H1 (cell line): Measurements from ENCODE around the gene PPP1R14C. TPM values are rescaled to one million over a fixed set of nuclear protein-coding genes. Genes with fewer than 3 reads are reported as not detected.

Experiments used
- CTCF ChIA-PET: fragments of 300-600 bp; sonication (Branson Sonifier 250); formaldehyde crosslinking; loops from one replicate; lab custom pipeline; 2021; ENCODE audit not compliant: partially characterized antibody; lab: Charles Lee
- POLR2A ChIA-PET: fragments of 300-600 bp; sonication (Branson Sonifier 250); formaldehyde crosslinking; loops from one replicate; lab custom pipeline; 2021; ENCODE audit warnings: inconsistent platforms; ENCODE audit not compliant: partially characterized antibody; lab: Charles Lee
- DNase-seq, 2 experiments: peaks; one replicate each; pipeline versions ENCODE4 v3.0.0 to v3.0.0-alpha.2; 2010 to 2022; ENCODE audit warnings: low spot score in 2 of 2, low read depth in 1 of 2, mixed read lengths in 1 of 2
- FAIRE-seq: peaks from 2 replicates; lab custom pipeline; 2011; peaks lifted over from hg19 to GRCh38; lab: Jason Lieb, UNC
- H2AFZ ChIP-seq: 2 replicates; pipeline ENCODE4 v1.8.1; 2012; ENCODE audit warnings: low read length, inconsistent platforms
- H2AK5ac ChIP-seq: 2 replicates; pipeline ENCODE4 v1.6.1; 2013; ENCODE audit warnings: low read depth, low read length
- H2BK120ac ChIP-seq: replicated peaks from 2 replicates; pipeline ENCODE3; 2013; ENCODE audit warnings: low read depth, low read length, inconsistent platforms
- H2BK12ac ChIP-seq: 2 replicates; pipeline ENCODE4 v1.6.1; 2013; ENCODE audit warnings: low read depth, low read length
- H2BK15ac ChIP-seq: 2 replicates; pipeline ENCODE4 v1.6.1; 2013; ENCODE audit warnings: low read length
- H2BK20ac ChIP-seq: 2 replicates; pipeline ENCODE4 v1.6.1; 2013; ENCODE audit warnings: low read length
- H2BK5ac ChIP-seq: 2 replicates; pipeline ENCODE4 v1.6.1; 2013; ENCODE audit warnings: low read depth, low read length
- H3K14ac ChIP-seq: 2 replicates; pipeline ENCODE4 v1.6.1; 2013; ENCODE audit warnings: inconsistent platforms; ENCODE audit not compliant: insufficient read length
- H3K18ac ChIP-seq: 2 replicates; pipeline ENCODE4 v1.6.1; 2013; ENCODE audit warnings: low read length; ENCODE audit errors: extremely low read depth
- H3K23ac ChIP-seq: 2 replicates; pipeline ENCODE4 v1.6.1; 2013; ENCODE audit warnings: inconsistent platforms; ENCODE audit not compliant: insufficient read length
- H3K23me2 ChIP-seq: 2 replicates; pipeline ENCODE4 v1.6.1; 2013; ENCODE audit warnings: low read depth, low read length
- H3K27ac ChIP-seq: 2 replicates; pipeline ENCODE4 v1.6.1; 2011; ENCODE audit warnings: low read depth, low read length, inconsistent platforms
- H3K27me3 ChIP-seq, 4 experiments: replicated peaks in 1 of 4; 1 replicate in 1 of 4; 2 replicates in 3 of 4; pipeline versions ENCODE4 v1.6.1 to v1.8.1; 2011 to 2013; ENCODE audit warnings: low read length in 3 of 4, mild to moderate bottlenecking in 3 of 4, inconsistent platforms in 2 of 4, mixed read lengths in 2 of 4, moderate library complexity in 1 of 4; ENCODE audit not compliant: control insufficient read depth in 3 of 4, insufficient read depth in 3 of 4; ENCODE audit errors: extremely low read depth in 1 of 4
- H3K36me3 ChIP-seq, 4 experiments: 2 replicates each; pipeline versions ENCODE4 v1.6.1 to v1.8.1; 2011 to 2013; ENCODE audit warnings: mild to moderate bottlenecking in 4 of 4, low read length in 3 of 4, moderate library complexity in 2 of 4, control low read depth in 1 of 4, inconsistent platforms in 1 of 4; ENCODE audit not compliant: insufficient read depth in 4 of 4, control insufficient read depth in 2 of 4
- H3K4ac ChIP-seq: replicated peaks from 2 replicates; pipeline ENCODE3; 2013; ENCODE audit warnings: low read length, low read depth, mixed read lengths, inconsistent platforms; ENCODE audit not compliant: insufficient read length
- H3K4me1 ChIP-seq, 4 experiments: replicated peaks in 1 of 4; 1 replicate in 1 of 4; 2 replicates in 3 of 4; pipeline versions ENCODE4 v1.6.1 to v1.8.1; 2011 to 2013; ENCODE audit warnings: low read length in 3 of 4, inconsistent platforms in 2 of 4, mixed read lengths in 1 of 4; ENCODE audit not compliant: insufficient read depth in 4 of 4, control insufficient read depth in 3 of 4
- H3K4me2 ChIP-seq, 2 experiments: 2 replicates each; pipeline versions ENCODE4 v1.6.1 to v1.8.1; 2011 to 2013; ENCODE audit warnings: low read depth in 2 of 2, low read length in 2 of 2, control low read depth in 1 of 2, inconsistent platforms in 1 of 2, mild to moderate bottlenecking in 1 of 2; ENCODE audit not compliant: insufficient read depth in 1 of 2
- H3K4me3 ChIP-seq, 4 experiments: fragments of 200-600, 300-600 bp in 1 of 4; sonication (generic), shearing (Covaris generic), sonication (Bioruptor Twin) in 1 of 4; 2 replicates each; pipeline versions ENCODE4 v1.5.1 to v1.8.1; 2011 to 2016; ENCODE audit warnings: low read length in 4 of 4, low read depth in 3 of 4, control low read depth in 2 of 4, inconsistent platforms in 2 of 4, mild to moderate bottlenecking in 2 of 4, mixed read lengths in 1 of 4, moderate library complexity in 1 of 4; ENCODE audit not compliant: insufficient read depth in 2 of 4; ENCODE audit errors: extremely low read depth in 1 of 4
- H3K56ac ChIP-seq: replicated peaks from 2 replicates; pipeline ENCODE3; 2013; ENCODE audit warnings: low read depth, mild to moderate bottlenecking, mixed read lengths, low read length, inconsistent platforms; ENCODE audit not compliant: insufficient read length
- H3K79me1 ChIP-seq: 2 replicates; pipeline ENCODE4 v1.6.1; 2013; ENCODE audit warnings: low read depth, low read length, control low read depth
- H3K79me2 ChIP-seq, 2 experiments: 2 replicates each; pipeline versions ENCODE4 v1.6.1 to v1.8.1; 2012 to 2013; ENCODE audit warnings: low read length in 2 of 2, mild to moderate bottlenecking in 2 of 2, inconsistent platforms in 1 of 2; ENCODE audit not compliant: insufficient read depth in 2 of 2, control insufficient read depth in 1 of 2
- H3K9ac ChIP-seq, 4 experiments: replicated peaks in 1 of 4; 1 replicate in 1 of 4; 2 replicates in 3 of 4; pipeline versions ENCODE4 v1.6.1 to v1.8.1; 2011 to 2013; ENCODE audit warnings: low read depth in 3 of 4, low read length in 3 of 4, control low read depth in 2 of 4, mild to moderate bottlenecking in 2 of 4, moderate library complexity in 2 of 4, inconsistent platforms in 1 of 4; ENCODE audit errors: extremely low read depth in 1 of 4
- H3K9me3 ChIP-seq, 2 experiments: 2 replicates each; pipeline versions ENCODE4 v1.6.1 to v1.8.1; 2012 to 2013; ENCODE audit warnings: mild to moderate bottlenecking in 2 of 2, moderate library complexity in 2 of 2, control low read depth in 1 of 2, inconsistent platforms in 1 of 2, low read depth in 1 of 2, low read length in 1 of 2, mixed read lengths in 1 of 2; ENCODE audit not compliant: insufficient read depth in 2 of 2
- H4K20me1 ChIP-seq, 2 experiments: replicated peaks in 1 of 2; 2 replicates each; pipeline versions ENCODE3 to v1.8.1; 2011 to 2013; ENCODE audit warnings: inconsistent platforms in 2 of 2, low read length in 2 of 2, mild to moderate bottlenecking in 1 of 2; ENCODE audit not compliant: insufficient read depth in 2 of 2, control insufficient read depth in 1 of 2
- H4K5ac ChIP-seq: 2 replicates; pipeline ENCODE4 v1.6.1; 2013; ENCODE audit warnings: low read length, low read depth, mixed read lengths, inconsistent platforms; ENCODE audit not compliant: insufficient read length
- H4K8ac ChIP-seq: 2 replicates; pipeline ENCODE4 v1.8.0; 2013; ENCODE audit warnings: mild to moderate bottlenecking, moderate library complexity, low read length, inconsistent platforms; ENCODE audit not compliant: insufficient read depth; ENCODE audit errors: extremely low read depth
- H4K91ac ChIP-seq: replicated peaks from 2 replicates; pipeline ENCODE3; 2013; ENCODE audit warnings: low read length, mixed read lengths, inconsistent platforms; ENCODE audit not compliant: insufficient read length
- CHD2 ChIP-seq: IDR thresholded peaks from 2 replicates; pipeline ENCODE4 v1.6.1; 2012; ENCODE audit warnings: low read length, improper control_type of control experiment
- EGR1 ChIP-seq: IDR thresholded peaks from 2 replicates; pipeline ENCODE4 v1.6.1; 2011; ENCODE audit warnings: low read depth, low read length, borderline replicate concordance
- NANOG ChIP-seq: IDR thresholded peaks from 2 replicates; pipeline ENCODE4 v1.6.1; 2011; ENCODE audit warnings: low read length, low read depth, mild to moderate bottlenecking, inconsistent platforms; ENCODE audit not compliant: insufficient read depth, poor library complexity, severe bottlenecking
- POLR2AphosphoS5 ChIP-seq: IDR thresholded peaks from 2 replicates; pipeline ENCODE4 v1.6.1; 2011; ENCODE audit warnings: low read depth, low read length
- SP1 ChIP-seq: IDR thresholded peaks from 2 replicates; pipeline ENCODE4 v1.6.1; 2011; ENCODE audit warnings: low read depth, low read length
- TAF1 ChIP-seq: IDR thresholded peaks from 2 replicates; pipeline ENCODE4 v1.6.1; 2011; ENCODE audit warnings: mild to moderate bottlenecking, low read depth, low read length
- TEAD4 ChIP-seq: IDR thresholded peaks from 2 replicates; pipeline ENCODE4 v1.6.1; 2012; ENCODE audit warnings: low read depth, low read length, inconsistent platforms, mixed read lengths
- WGBS, 2 experiments: shearing (Covaris generic) in 1 of 2; methylation state at CpG; one replicate each; pipeline versions ENCODE4 v1.1.6 to v1.1.7; 2013 to 2015; ENCODE audit warnings: low lambda C conversion rate in 2 of 2, mixed read lengths in 2 of 2, inconsistent platforms in 1 of 2, low coverage in 1 of 2, missing lambda C conversion rate in 1 of 2; ENCODE audit not compliant: insufficient replicate concordance in 2 of 2, insufficient coverage in 1 of 2, insufficient read length in 1 of 2; ENCODE audit errors: extremely low coverage in 1 of 2, missing lambda C conversion rate in 1 of 2; 5-methylcytosine and 5-hydroxymethylcytosine counted together
- polyA plus RNA-seq, 7 experiments: library from polyadenylated mRNA; depleted of rRNA in 3 of 7; stranded (reverse) in 5 of 7; unstranded in 2 of 7; fragments of >200 nt in 5 of 7; fragments of 200-250 nt in 2 of 7; gene quantifications; 1 replicate in 5 of 7; 2 replicates in 1 of 7; 4 replicates in 1 of 7; pipeline versions ENCODE4 v1.2.1 to v1.2.3, GENCODE V29; 2011 to 2013; ENCODE audit warnings: missing spikeins in 2 of 7, mixed read lengths in 2 of 7
- total RNA-seq: library from RNA; stranded (reverse); fragmentation: NEBNext Ultra II Directional; extraction: Animal tissue kit (Norgen Biotek cat#: 25700); gene quantifications from 2 replicates; pipeline ENCODE4 v1.2.1, GENCODE V29; 2021
- TF ChIP-seq, protein P1 (sequence below): IDR thresholded peaks from 2 replicates; pipeline ENCODE4 v1.6.1; 2012; ENCODE audit warnings: inconsistent platforms

The PPP1R14C gene
- total and polyA plus RNA-seq, 2 of the 8 experiments (the other 6 are each of a cell fraction or from before 2014, with no cell fraction given): 0.30 to 0.61 TPM

DNA sequence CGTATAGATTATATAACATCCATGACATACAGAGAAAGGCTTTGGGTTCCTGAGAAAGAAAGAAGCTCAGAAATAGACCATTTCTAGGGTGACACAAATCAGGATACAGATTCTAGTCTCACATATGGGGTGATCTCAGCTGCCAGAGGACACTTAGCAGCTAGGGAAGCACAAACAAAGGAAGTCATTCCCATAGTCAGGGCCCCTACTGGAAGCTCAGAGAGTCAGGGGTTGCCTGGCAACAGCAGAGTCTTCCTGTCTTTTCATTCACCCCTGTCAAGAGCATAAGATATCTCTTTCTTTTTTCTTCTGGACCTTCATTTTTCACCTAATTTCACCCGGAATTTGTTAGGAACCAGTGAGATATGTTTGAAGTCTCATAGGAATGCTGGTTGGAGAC is 144.1 kb downstream of the PPP1R14C start:
- Histone ChIP-seq H3K9me3 (peaks cover 0 to 4% of the 10 kb centered on the region in 2 experiments; a peak in 1 of 4 replicates), H4K91ac (no peak overlapping the region), H3K36me3 (no peaks in the 10 kb centered on the region), H3K27me3 (no peaks in the 10 kb centered on the region), H3K4me3 (no peak overlapping the region), H3K79me2 (no peaks in the 10 kb centered on the region), H4K20me1 (no peaks in the 10 kb centered on the region), H3K56ac (no peak overlapping the region), H2AK5ac (no peak overlapping the region), H2BK12ac (no peak overlapping the region), H2BK5ac (no peak overlapping the region), H3K79me1 (no peaks in the 10 kb centered on the region), H2BK120ac (no peak overlapping the region), H3K23me2 (no peaks in the 10 kb centered on the region; the same call in 1 of the 2 replicates), H4K8ac (no peak overlapping the region), H3K4me1 (no peaks in the 10 kb centered on the region), H3K18ac (no peak overlapping the region), H2AFZ (no peak overlapping the region), H3K27ac (no peak overlapping the region), H3K4me2 (no peak overlapping the region), H2BK15ac (no peak overlapping the region), H3K9ac (no peak overlapping the region), H4K5ac (no peak overlapping the region), H3K14ac (no peak overlapping the region), H3K4ac (no peak overlapping the region), H3K23ac (no peak overlapping the region), H2BK20ac (no peak overlapping the region)
- 88% methylated on average over 2 of the region's 2 CpGs; no CpG with 5 or more reads in 1 of the 2 experiments for WGBS, 2 experiments
- CTCF ChIA-PET: interaction anchor here (0.7 kb wide), 1 partner anchor 74 kb away, joined by 3 read pairs; no protein-coding TSS in a partner anchor
- FAIRE-seq (no peak), DNase-seq (no peak)
- POLR2A ChIA-PET: interaction anchor here (1.6 kb wide), 1 partner anchor 10 kb away, joined by 4 read pairs; no protein-coding TSS in a partner anchor
- TF ChIP-seq EGR1 (no peak), SP1 (no peak), NANOG (no peak), TEAD4 (no peak), POLR2AphosphoS5 (no peak), CHD2 (no peak), TAF1 (no peak)
- TF ChIP-seq, protein P1, sequence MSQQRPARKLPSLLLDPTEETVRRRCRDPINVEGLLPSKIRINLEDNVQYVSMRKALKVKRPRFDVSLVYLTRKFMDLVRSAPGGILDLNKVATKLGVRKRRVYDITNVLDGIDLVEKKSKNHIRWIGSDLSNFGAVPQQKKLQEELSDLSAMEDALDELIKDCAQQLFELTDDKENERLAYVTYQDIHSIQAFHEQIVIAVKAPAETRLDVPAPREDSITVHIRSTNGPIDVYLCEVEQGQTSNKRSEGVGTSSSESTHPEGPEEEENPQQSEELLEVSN: no peak
